ENCODE measurements around the gene TM4SF5. TPM values are rescaled to one million over a fixed set of nuclear protein-coding genes. Genes with fewer than 3 reads are reported as not detected.

The TM4SF5 gene
- total and polyA plus RNA-seq, 10 of the 15 experiments (the other 5 are each of a cell fraction or from before 2014, with no cell fraction given): 0.40 TPM; not detected in 9

- Histone ChIP-seq H3K79me2 (ENCODE audit: control insufficient read depth, insufficient read depth, low read length) (no peaks in the 10 kb centered on the region), H2AFZ (ENCODE audit: control insufficient read depth, low read depth, low read length) (no peak overlapping the region), H3K9ac (ENCODE audit: control insufficient read depth, insufficient read depth, low read length) (no peak overlapping the region), H3K4me2 (ENCODE audit: control insufficient read depth, insufficient read depth) (no peak overlapping the region), H4K20me1 (ENCODE audit: control insufficient read depth, insufficient read depth) (no peaks in the 10 kb centered on the region), H3K4me3 (no peak overlapping the region), H3K27me3 (replicated peaks in 1 of 2; ENCODE audit: control insufficient read depth in 2 of 2, insufficient read depth in 2 of 2, low read length in 1 of 2) (no peaks in the 10 kb centered on the region), H3K4me1 (ENCODE audit: control insufficient read depth, insufficient read depth, low read length) (peaks cover 4% of the 10 kb centered on the region), H3K27ac (ENCODE audit: control insufficient read depth, insufficient read depth) (no peak overlapping the region), H3K9me3 (replicated peaks; ENCODE audit: control insufficient read depth, insufficient read depth, low read length) (no peaks in the 10 kb centered on the region), H3K36me3 (ENCODE audit: control insufficient read depth in 2 of 2, insufficient read depth in 2 of 2, low read length in 1 of 2) (no peaks in the 10 kb centered on the region)
- no TSS peak for BruUV-seq (replicated peaks)
- in situ Hi-C loops (cut with MboI) (no loop called here), intact Hi-C loops (cut with micrococcal nuclease; ENCODE audit: unreplicated experiment) (no loop called here)
- SMC1A ChIA-PET (ENCODE audit: uncharacterized antibody, unreplicated experiment): interaction anchor here (1.2 kb wide), 1 partner anchor 18 kb away, joined by 3 read pairs; no protein-coding TSS in a partner anchor
- CTCF ChIA-PET: no interaction called here
- ATAC-seq (no peak), FAIRE-seq (no peak), DNase-seq (ENCODE audit: low read depth, low spot score) (no peak)
- RAD21 ChIA-PET (ENCODE audit: unreplicated experiment): no interaction called here
- POLR2A ChIA-PET: no interaction called here
- TF ChIP-seq BMI1 (IDR thresholded peaks at IDR 0.05; ENCODE audit: borderline replicate concordance): no peak
- TF ChIP-seq RCOR1 (conservative IDR thresholded peaks at IDR 0.05; ENCODE audit: low read depth, low read length): no peak
- TF ChIP-seq, protein P1, sequence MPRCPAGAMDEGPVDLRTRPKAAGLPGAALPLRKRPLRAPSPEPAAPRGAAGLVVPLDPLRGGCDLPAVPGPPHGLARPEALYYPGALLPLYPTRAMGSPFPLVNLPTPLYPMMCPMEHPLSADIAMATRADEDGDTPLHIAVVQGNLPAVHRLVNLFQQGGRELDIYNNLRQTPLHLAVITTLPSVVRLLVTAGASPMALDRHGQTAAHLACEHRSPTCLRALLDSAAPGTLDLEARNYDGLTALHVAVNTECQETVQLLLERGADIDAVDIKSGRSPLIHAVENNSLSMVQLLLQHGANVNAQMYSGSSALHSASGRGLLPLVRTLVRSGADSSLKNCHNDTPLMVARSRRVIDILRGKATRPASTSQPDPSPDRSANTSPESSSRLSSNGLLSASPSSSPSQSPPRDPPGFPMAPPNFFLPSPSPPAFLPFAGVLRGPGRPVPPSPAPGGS (IDR thresholded peaks at IDR 0.05; ENCODE audit: borderline replicate concordance, insufficient read depth, low read depth, low read length, poor library complexity, severe bottlenecking): no peak
- TF ChIP-seq POLR2AphosphoS5 (IDR thresholded peaks at IDR 0.05; ENCODE audit: low read length): no peak
- TF ChIP-seq SIX5 (IDR thresholded peaks at IDR 0.05; ENCODE audit: low read depth, low read length, severe bottlenecking): no peak
- TF ChIP-seq MTA3 (IDR thresholded peaks at IDR 0.05; ENCODE audit: borderline replicate concordance, low read length): no peak
- TF ChIP-seq MEF2A (IDR thresholded peaks at IDR 0.05; ENCODE audit: insufficient read depth, low read depth, low read length): no peak
- no peak for TF ChIP-seq SRF (IDR thresholded peaks at IDR 0.05; ENCODE audit: low read depth in 2 of 2, low read length in 2 of 2)
- TF ChIP-seq STAT1 (conservative IDR thresholded peaks at IDR 0.05): no peak
- TF ChIP-seq, protein P2, sequence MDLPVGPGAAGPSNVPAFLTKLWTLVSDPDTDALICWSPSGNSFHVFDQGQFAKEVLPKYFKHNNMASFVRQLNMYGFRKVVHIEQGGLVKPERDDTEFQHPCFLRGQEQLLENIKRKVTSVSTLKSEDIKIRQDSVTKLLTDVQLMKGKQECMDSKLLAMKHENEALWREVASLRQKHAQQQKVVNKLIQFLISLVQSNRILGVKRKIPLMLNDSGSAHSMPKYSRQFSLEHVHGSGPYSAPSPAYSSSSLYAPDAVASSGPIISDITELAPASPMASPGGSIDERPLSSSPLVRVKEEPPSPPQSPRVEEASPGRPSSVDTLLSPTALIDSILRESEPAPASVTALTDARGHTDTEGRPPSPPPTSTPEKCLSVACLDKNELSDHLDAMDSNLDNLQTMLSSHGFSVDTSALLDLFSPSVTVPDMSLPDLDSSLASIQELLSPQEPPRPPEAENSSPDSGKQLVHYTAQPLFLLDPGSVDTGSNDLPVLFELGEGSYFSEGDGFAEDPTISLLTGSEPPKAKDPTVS (IDR thresholded peaks at IDR 0.05; ENCODE audit: low read depth, low read length): no peak
- WGBS (ENCODE audit: insufficient coverage, insufficient replicate concordance, low lambda C conversion rate, missing lambda C conversion rate): 67% methylated on average over 6 of the region's 6 CpGs
Observed at GRCh38 chr17:4808378-4808767, 36.7 kb downstream of the TM4SF5 start.

All from GM12878 (cell line).